HepG2 (cell line): ENCODE results near the gene PMVK. TPM values are rescaled to one million over a fixed set of nuclear protein-coding genes. Genes with fewer than 3 reads are reported as not detected.
A peak's percentile ranks its signal among the peaks of the same experiment; 100 is the strongest.

ENCODE experiments used
- ATAC-seq: fragments of 200-7000 bp; cut with Tn5 transposase; 3 replicates; pipeline ENCODE4 v1.9.1; 2020; ENCODE audit warnings: mild to moderate bottlenecking, moderate library complexity
- BruUV-seq: library from RNA; stranded (reverse); fragments of 400-500 nt; replicated peaks from 2 replicates; lab custom pipeline; 2021; lab: Mats Ljungman, UMichigan
- CTCF ChIA-PET: fragments of 300-600 bp; formaldehyde crosslinking; extraction: SDS; loops from one replicate; lab custom pipeline; 2021; ENCODE audit warnings: low total read pairs, inconsistent platforms, low intra/inter-chr PET ratio; lab: Yijun Ruan, JAX
- POLR2A ChIA-PET: fragments of 350-600 bp; sonication (Branson Sonifier 250); formaldehyde crosslinking; loops from one replicate; lab custom pipeline; 2020; ENCODE audit warnings: antibody characterized with exemption, inconsistent platforms; lab: Yijun Ruan, JAX
- DNase-seq: peaks from one replicate; pipeline ENCODE4 v3.0.0-alpha.2; 2015; ENCODE audit warnings: low spot score
- FAIRE-seq: peaks from 3 replicates; lab custom pipeline; 2011; peaks lifted over from hg19 to GRCh38; lab: Jason Lieb, UNC
- H2AFZ ChIP-seq: one replicate; pipeline ENCODE4 v1.6.1; 2011; ENCODE audit warnings: low read length, inconsistent platforms
- H3K27ac ChIP-seq: fragments of 300-600 bp; 3 replicates; pipeline ENCODE4 v1.8.0; 2011; ENCODE audit warnings: mixed run types, mild to moderate bottlenecking, mixed read lengths, low read length, inconsistent platforms; ENCODE audit not compliant: insufficient read depth; ENCODE audit errors: extremely low read length
- H3K27me3 ChIP-seq, 2 experiments: fragments of 200-600 bp in 1 of 2; 2 replicates in 1 of 2; 3 replicates in 1 of 2; pipeline versions ENCODE4 v1.6.0 to v1.8.0; 2011; ENCODE audit warnings: low read length in 2 of 2, mild to moderate bottlenecking in 2 of 2, moderate library complexity in 2 of 2, inconsistent platforms in 1 of 2; ENCODE audit not compliant: insufficient read depth in 2 of 2, control insufficient read depth in 1 of 2
- H3K36me3 ChIP-seq, 2 experiments: fragments of 200-600 bp in 1 of 2; replicated peaks in 1 of 2; 2 replicates in 1 of 2; 3 replicates in 1 of 2; pipeline versions ENCODE4 v1.5.1 to v1.8.0; 2011; ENCODE audit warnings: low read length in 2 of 2, inconsistent platforms in 1 of 2; ENCODE audit not compliant: insufficient read depth in 2 of 2, control insufficient read depth in 1 of 2
- H3K4me1 ChIP-seq: 2 replicates; pipeline ENCODE4 v1.5.1; 2012; ENCODE audit warnings: low read length, inconsistent platforms; ENCODE audit not compliant: insufficient read depth
- H3K4me2 ChIP-seq: 2 replicates; pipeline ENCODE4 v1.6.0; 2011; ENCODE audit warnings: low read depth, low read length, inconsistent platforms
- H3K4me3 ChIP-seq, 3 experiments: fragments of 200-600 bp in 1 of 3; sonication (generic), shearing (Covaris generic) in 1 of 3; replicated peaks in 1 of 3; 2 replicates each; pipeline ENCODE4 v1.5.1; 2011 to 2016; ENCODE audit warnings: low read length in 3 of 3, inconsistent platforms in 2 of 3, low read depth in 2 of 3, mild to moderate bottlenecking in 2 of 3, control low read depth in 1 of 3, mixed read lengths in 1 of 3; ENCODE audit not compliant: insufficient read depth in 1 of 3
- H3K79me2 ChIP-seq: one replicate; pipeline ENCODE4 v1.6.1; 2011; ENCODE audit warnings: low read length, inconsistent platforms; ENCODE audit not compliant: insufficient read depth
- H3K9ac ChIP-seq: 2 replicates; pipeline ENCODE4 v1.6.0; 2011; ENCODE audit warnings: mild to moderate bottlenecking, low read depth, low read length, inconsistent platforms; ENCODE audit not compliant: insufficient read depth
- H3K9me3 ChIP-seq: 2 replicates; pipeline ENCODE4 v1.5.1; 2012; ENCODE audit warnings: mild to moderate bottlenecking, low read length
- H4K20me1 ChIP-seq: 2 replicates; pipeline ENCODE4 v1.6.0; 2011; ENCODE audit warnings: inconsistent platforms, mild to moderate bottlenecking, low read length, moderate library complexity; ENCODE audit not compliant: insufficient read depth
- ADNP ChIP-seq: sonication (generic); formaldehyde crosslinking; IDR thresholded peaks from 2 replicates; pipeline ENCODE4 v1.4.0; 2020; ENCODE audit warnings: missing genetic modification reagents
- CEBPG ChIP-seq: IDR thresholded peaks from 2 replicates; pipeline ENCODE4 v1.6.1; 2016
- CHCHD3 ChIP-seq: sonication (generic); formaldehyde crosslinking; IDR thresholded peaks from 2 replicates; pipeline ENCODE4 v1.8.0; 2022; ENCODE audit warnings: mild to moderate bottlenecking, missing genetic modification reagents, moderate library complexity
- FOXJ3 ChIP-seq: sonication (generic); formaldehyde crosslinking; IDR thresholded peaks from 2 replicates; pipeline ENCODE4 v1.4.0; 2020; ENCODE audit warnings: missing genetic modification reagents, mild to moderate bottlenecking, borderline replicate concordance
- FOXO1 ChIP-seq: sonication (generic); formaldehyde crosslinking; IDR thresholded peaks from 2 replicates; pipeline ENCODE4 v1.4.0; 2020; ENCODE audit warnings: missing genetic modification reagents
- ISL2 ChIP-seq: sonication (generic); formaldehyde crosslinking; IDR thresholded peaks from 2 replicates; pipeline ENCODE4 v1.5.0; 2020; ENCODE audit warnings: missing genetic modification reagents
- KDM1A ChIP-seq: IDR thresholded peaks from 2 replicates; pipeline ENCODE4 v1.6.1; 2016; ENCODE audit warnings: missing compliant biosample characterization
- POLR2A ChIP-seq, 2 experiments: IDR thresholded peaks; 2 replicates each; pipeline ENCODE4 v1.6.1; 2011; ENCODE audit warnings: low read depth in 2 of 2, low read length in 2 of 2, mild to moderate bottlenecking in 1 of 2, moderate library complexity in 1 of 2; ENCODE audit not compliant: insufficient read depth in 1 of 2
- PRDM4 ChIP-seq: sonication (generic); formaldehyde crosslinking; IDR thresholded peaks from 2 replicates; pipeline ENCODE4 v1.9.0; 2021; ENCODE audit warnings: missing genetic modification reagents, borderline replicate concordance
- SOX13 ChIP-seq, 3 experiments: fragments of 450-650 bp in 1 of 3; sonication (generic) in 1 of 3; formaldehyde crosslinking in 1 of 3; IDR thresholded peaks in 2 of 3; conservative IDR thresholded peaks in 1 of 3; 2 replicates each; pipeline versions ENCODE4 v1.5.0 to v1.6.1; 2016 to 2020; ENCODE audit warnings: antibody characterized with exemption in 1 of 3, mild to moderate bottlenecking in 1 of 3, missing compliant biosample characterization in 1 of 3, missing genetic modification reagents in 1 of 3, moderate library complexity in 1 of 3
- TARDBP ChIP-seq: sonication (generic); formaldehyde crosslinking; IDR thresholded peaks from 2 replicates; pipeline ENCODE4 v1.8.0; 2022; ENCODE audit warnings: mild to moderate bottlenecking, missing genetic modification reagents
- XBP1 ChIP-seq: sonication (generic); formaldehyde crosslinking; IDR thresholded peaks from 2 replicates; pipeline ENCODE4 v1.5.0; 2020; ENCODE audit warnings: missing genetic modification reagents
- YEATS4 ChIP-seq: sonication (generic); formaldehyde crosslinking; IDR thresholded peaks from 2 replicates; pipeline ENCODE4 v1.4.0; 2020; ENCODE audit warnings: missing genetic modification reagents, borderline replicate concordance
- ZEB1 ChIP-seq: IDR thresholded peaks from 2 replicates; pipeline ENCODE4 v1.6.1; 2012; ENCODE audit warnings: mild to moderate bottlenecking, low read depth, inconsistent platforms; ENCODE audit not compliant: insufficient replicate concordance
- ZMAT3 ChIP-seq: sonication (generic); formaldehyde crosslinking; conservative IDR thresholded peaks from 2 replicates; pipeline ENCODE4 v1.7.0; 2021; ENCODE audit warnings: missing genetic modification reagents
- ZNF234 ChIP-seq: sonication (generic); formaldehyde crosslinking; conservative IDR thresholded peaks from 2 replicates; pipeline ENCODE4 v1.5.1; 2020; ENCODE audit warnings: mild to moderate bottlenecking, missing genetic modification reagents
- ZNF598 ChIP-seq: sonication (generic); formaldehyde crosslinking; IDR thresholded peaks from 2 replicates; pipeline ENCODE4 v1.5.1; 2020; ENCODE audit warnings: mild to moderate bottlenecking, missing genetic modification reagents, borderline replicate concordance
- ZNF800 ChIP-seq: sonication (generic); formaldehyde crosslinking; IDR thresholded peaks from 2 replicates; pipeline ENCODE4 v1.4.0; 2020; ENCODE audit warnings: missing genetic modification reagents
- WGBS: methylation state at CpG from one replicate; pipeline ENCODE4 v1.1.6; 2017; ENCODE audit warnings: low lambda C conversion rate; 5-methylcytosine and 5-hydroxymethylcytosine counted together
- in situ Hi-C: cut with HindIII; loops from 2 replicates; pipeline ENCODE4 v1.10.0; 2017; ENCODE audit warnings: low pct_unique_long_range_greater_than_20kb; ENCODE audit not compliant: extremely low pct_ligation_motif_present
- intact Hi-C: fragments of 100-400 bp; cut with micrococcal nuclease; formaldehyde crosslinking; loops from one replicate; pipeline ENCODE4 v1.10.0; 2022; ENCODE audit not compliant: unreplicated experiment
- polyA plus RNA-seq, 8 experiments: library from polyadenylated mRNA; depleted of rRNA in 3 of 8; stranded (reverse) in 7 of 8; unstranded in 1 of 8; fragments of >200 nt; fragmentation: Illumina TruSeq in 4 of 8; extraction: Trizol in 4 of 8; gene quantifications; 2 replicates each; pipeline versions ENCODE4 v1.2.1 to v1.2.3, GENCODE V29; 2011 to 2016; ENCODE audit warnings: low read depth in 4 of 8, missing spikeins in 1 of 8, mixed read lengths in 1 of 8; ENCODE audit not compliant: insufficient read depth in 1 of 8
- total RNA-seq, 5 experiments: library from RNA; depleted of rRNA; stranded (reverse); fragments of >200 nt; fragmentation: Illumina TruSeq; extraction: Trizol; gene quantifications; 2 replicates each; pipeline ENCODE4 v1.2.3, GENCODE V29; 2016; ENCODE audit warnings: low read depth in 1 of 5
- TF ChIP-seq, protein P1 (sequence below): sonication (generic); formaldehyde crosslinking; IDR thresholded peaks from 2 replicates; pipeline ENCODE4 v1.4.0; 2020; ENCODE audit warnings: missing genetic modification reagents, mild to moderate bottlenecking, borderline replicate concordance
- TF ChIP-seq, protein P2 (sequence below): sonication (generic); formaldehyde crosslinking; IDR thresholded peaks from 2 replicates; pipeline ENCODE4 v1.5.1; 2020; ENCODE audit warnings: missing genetic modification reagents, mild to moderate bottlenecking, borderline replicate concordance

Gene PMVK
- total and polyA plus RNA-seq, 2 of the 13 experiments (the other 11 are each of a cell fraction or from before 2014, with no cell fraction given): 3.9 to 12.6 TPM

GRCh38 chr1:154964359-154964758, 27.8 kb upstream of the PMVK start:
- CTCF ChIA-PET: no interaction called here
- no peaks in the 10 kb centered on the region; a peak in 1 of 5 replicates for H3K27me3 ChIP-seq
- DNase-seq (no peak), ATAC-seq (no peak), FAIRE-seq (no peak)
- H3K4me1 ChIP-seq: peaks cover 60% of the 10 kb centered on the region
- 74% methylated on average over 6 of the region's 6 CpGs for WGBS
- H3K9me3 ChIP-seq: no peaks in the 10 kb centered on the region
- in situ Hi-C loops (loop anchor here (5.0 kb wide), 1 partner anchor 33 kb away; no protein-coding TSS in a partner anchor), intact Hi-C loops (no loop called here)
- BruUV-seq: no TSS peak
- POLR2A ChIA-PET: interaction anchor here (0.7 to 8.3 kb wide), 5 partner anchors 9 to 28 kb away, joined by 3 to 148 read pairs (median 5); partner anchors contain the start of genes CKS1B, FLAD1, PBXIP1 and PMVK
- no peak overlapping the region for H3K9ac ChIP-seq
- H3K79me2 ChIP-seq: peaks cover 35% of the 10 kb centered on the region
- no peak overlapping the region for H3K4me3 ChIP-seq
- H2AFZ ChIP-seq: no peak overlapping the region
- H3K36me3 ChIP-seq: peaks cover 23 to 62% of the 10 kb centered on the region in 2 experiments
- peak overlapping the region; percentile 51 for H3K27ac ChIP-seq
- H3K4me2 ChIP-seq: no peak overlapping the region
- no peaks in the 10 kb centered on the region for H4K20me1 ChIP-seq
- TF ChIP-seq, protein P1, sequence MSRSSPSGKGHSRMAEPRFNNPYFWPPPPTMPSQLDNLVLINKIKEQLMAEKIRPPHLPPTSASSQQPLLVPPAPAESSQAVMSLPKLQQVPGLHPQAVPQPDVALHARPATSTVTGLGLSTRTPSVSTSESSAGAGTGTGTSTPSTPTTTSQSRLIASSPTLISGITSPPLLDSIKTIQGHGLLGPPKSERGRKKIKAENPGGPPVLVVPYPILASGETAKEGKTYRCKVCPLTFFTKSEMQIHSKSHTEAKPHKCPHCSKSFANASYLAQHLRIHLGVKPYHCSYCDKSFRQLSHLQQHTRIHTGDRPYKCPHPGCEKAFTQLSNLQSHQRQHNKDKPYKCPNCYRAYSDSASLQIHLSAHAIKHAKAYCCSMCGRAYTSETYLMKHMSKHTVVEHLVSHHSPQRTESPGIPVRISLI (CRISPR knock-in tag): 0 out of 2 replicates have a peak, but pooled peaks have one; percentile 21
- 0 out of 4 replicates have a peak, but pooled peaks of 1 of the 2 experiments have one; percentile 25 for TF ChIP-seq POLR2A (IDR thresholded peaks at IDR 0.05; ENCODE audit: insufficient read depth in 1 of 2, low read depth in 2 of 2, low read length in 2 of 2)
- no peak for TF ChIP-seq ISL2
- no peak for TF ChIP-seq CHCHD3 (CRISPR knock-in tag)
- no peak for TF ChIP-seq ADNP
- no peak for TF ChIP-seq ZEB1
- TF ChIP-seq, protein P2, sequence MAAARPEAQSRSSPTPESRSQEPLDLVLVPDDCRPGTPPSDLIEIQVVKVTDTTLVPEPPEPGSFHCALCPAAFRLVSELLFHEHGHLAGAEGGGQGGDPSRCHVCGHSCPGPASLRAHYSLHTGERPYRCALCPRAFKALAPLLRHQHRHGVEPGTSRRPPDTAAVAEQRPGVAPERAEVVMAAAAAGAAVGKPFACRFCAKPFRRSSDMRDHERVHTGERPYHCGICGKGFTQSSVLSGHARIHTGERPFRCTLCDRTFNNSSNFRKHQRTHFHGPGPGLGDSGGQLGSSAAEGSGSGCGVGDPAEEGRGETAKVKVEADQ (CRISPR knock-in tag): no peak
- TF ChIP-seq PRDM4 (CRISPR knock-in tag): no peak
- no peak for TF ChIP-seq YEATS4 (CRISPR knock-in tag)
- TF ChIP-seq TARDBP: no peak
- TF ChIP-seq FOXJ3 (CRISPR knock-in tag): no peak
- TF ChIP-seq FOXO1 (CRISPR knock-in tag): no peak
- TF ChIP-seq SOX13 (IDR thresholded peaks at IDR 0.05): no peak
- peak in 1 of 2 experiments; percentile 31; a peak in 1 of 4 replicates for TF ChIP-seq SOX13 (CRISPR knock-in tag; conservative IDR thresholded peaks at IDR 0.05 in 1 of 2, IDR thresholded peaks at IDR 0.05 in 1 of 2)
- TF ChIP-seq KDM1A (CRISPR knock-in tag): peak; percentile 19; the same call in 1 of the 2 replicates
- TF ChIP-seq ZNF598 (CRISPR knock-in tag): no peak
- no peak for TF ChIP-seq ZNF800 (CRISPR knock-in tag)
- TF ChIP-seq CEBPG: peak; percentile 67
- TF ChIP-seq XBP1: no peak
- TF ChIP-seq ZNF234 (CRISPR knock-in tag): no peak
- TF ChIP-seq ZMAT3 (CRISPR knock-in tag): no peak
